NCI-H345 (cell line): Measurements from ENCODE around the gene TJAP1.
"Not testable (repeated sequence)": the region's sequence is repeated elsewhere in the genome, so short reads cannot be mapped to it uniquely, and the experiment has no call there.

ENCODE experiments used
- DNase-seq: peaks from one replicate; lab custom pipeline; 2025; lab: John Stamatoyannopoulos, UW

TJAP1 gene

DNA sequence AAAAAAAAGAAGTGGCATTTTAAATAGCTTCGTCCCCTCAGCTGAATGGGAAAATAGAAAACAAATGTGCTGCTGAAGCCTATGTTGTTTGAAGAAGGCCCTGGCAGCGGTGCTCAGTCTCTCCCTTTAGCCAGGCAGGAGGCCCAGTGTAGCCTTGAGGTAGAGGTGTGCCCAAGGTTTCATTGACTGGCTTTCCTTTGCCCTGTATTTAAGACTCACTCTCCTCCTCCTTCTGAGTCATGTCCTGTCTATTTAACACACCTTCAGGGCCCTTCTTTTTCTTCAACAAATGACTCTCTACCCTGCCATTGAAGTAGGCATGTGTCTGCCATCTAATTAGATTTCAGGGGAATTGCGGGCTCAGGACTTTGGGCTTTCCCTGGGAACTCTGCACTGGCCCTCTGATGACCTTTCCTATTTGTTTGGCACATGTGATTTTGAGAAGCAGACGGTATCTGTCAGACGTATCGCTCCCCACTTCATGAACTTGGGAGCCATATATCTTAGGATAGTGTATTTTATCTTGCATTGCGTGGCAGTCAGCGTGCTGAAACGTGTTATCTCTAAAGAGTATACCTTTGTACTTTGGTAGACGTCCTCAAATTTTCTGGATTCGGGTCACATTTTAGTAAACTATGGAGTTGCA lies 4.3 kb downstream of the TJAP1 start:
- DNase-seq = no peak

DNA sequence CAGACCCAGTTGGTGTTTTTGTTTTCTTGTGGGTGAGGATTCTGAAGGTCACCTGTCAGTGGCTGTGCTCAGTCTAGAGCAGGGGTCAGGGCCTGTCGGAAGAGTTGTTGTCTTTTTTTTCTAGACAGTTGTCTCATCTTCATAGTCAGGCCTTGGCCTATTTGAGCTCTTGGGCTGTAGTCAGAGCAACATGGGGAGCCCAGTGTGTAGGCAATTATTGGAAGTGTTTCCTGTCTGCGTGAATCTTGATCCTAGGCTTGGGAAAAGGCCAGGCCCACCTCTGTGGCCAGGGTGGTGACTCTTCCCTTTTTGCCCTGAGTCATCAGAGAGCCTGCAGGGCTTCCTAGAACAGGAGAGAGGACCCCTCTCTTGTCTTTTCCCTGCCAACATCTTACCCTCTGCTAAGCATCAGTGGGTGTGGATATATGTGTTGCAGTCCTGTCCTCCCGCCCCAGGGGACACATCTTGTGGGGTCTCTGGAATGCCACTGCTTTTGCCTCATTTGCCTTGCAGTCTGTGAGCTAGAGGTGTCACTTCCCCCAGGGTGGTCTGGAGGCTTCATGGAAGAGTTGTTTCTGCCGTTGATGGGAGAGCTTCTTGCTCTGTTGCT lies 11.4 kb downstream of the TJAP1 start:
- DNase-seq = no peak

DNA sequence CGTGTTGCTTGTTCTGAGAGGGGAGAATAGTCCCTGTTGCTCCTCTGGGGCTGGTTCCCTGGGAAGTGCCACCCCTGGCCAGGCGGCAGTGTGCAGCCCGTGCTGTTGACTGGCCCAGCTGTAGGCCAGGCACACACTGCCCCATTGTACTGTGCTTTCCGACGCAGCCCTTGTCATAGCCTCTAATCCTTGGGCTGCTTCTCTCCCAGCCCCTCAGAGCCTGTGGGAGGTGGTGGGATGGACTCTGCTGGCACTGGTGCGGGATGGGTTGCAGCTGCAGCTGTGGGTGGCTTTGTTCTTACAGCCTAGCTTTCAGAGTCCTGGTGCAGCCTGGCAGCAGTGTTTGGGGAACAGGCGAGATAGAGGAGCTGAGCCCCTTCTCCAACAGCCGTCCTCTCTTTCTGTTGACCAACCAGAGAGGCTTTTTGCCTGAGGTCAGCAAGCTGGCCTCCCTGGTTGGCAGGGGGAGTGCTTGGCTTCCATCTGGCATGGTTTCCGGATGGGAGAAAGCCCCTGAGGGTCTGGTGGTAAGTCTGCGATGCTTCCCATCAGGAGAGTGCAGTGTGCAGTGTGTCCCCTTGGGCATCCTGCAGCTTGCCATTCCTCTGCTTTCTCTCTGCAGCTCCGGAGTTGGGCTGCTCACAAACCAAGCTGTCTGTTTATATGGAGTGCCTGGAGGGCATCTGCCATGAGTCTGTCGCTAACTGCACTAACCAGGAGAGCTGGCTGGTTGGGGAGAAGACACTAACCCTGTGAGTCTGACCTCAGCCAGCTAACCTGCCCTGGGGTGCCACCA lies 12.1 kb downstream of the TJAP1 start:
- DNase-seq = no peak

DNA sequence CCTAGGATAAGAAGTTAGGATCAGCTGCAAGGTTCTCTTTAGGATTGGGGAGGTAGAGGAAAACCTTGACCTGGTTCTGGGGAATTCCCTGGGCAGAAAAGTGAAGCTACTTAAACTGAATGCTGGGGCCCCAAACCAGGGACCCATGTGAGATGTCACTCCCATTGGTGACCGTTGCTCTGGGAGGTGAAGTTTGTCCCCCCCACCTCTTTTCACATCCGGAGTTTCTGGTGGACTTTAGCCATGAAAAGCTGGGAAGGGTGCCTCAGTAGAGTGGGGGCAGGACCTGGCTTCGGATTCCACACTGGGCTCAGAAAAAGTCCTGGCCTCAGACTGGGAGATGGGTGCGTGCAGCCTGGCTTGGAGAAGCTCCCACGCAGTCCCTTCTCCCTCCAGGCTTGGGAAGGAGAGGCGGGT lies 13.2 kb downstream of the TJAP1 start:
- no peak for DNase-seq

DNA sequence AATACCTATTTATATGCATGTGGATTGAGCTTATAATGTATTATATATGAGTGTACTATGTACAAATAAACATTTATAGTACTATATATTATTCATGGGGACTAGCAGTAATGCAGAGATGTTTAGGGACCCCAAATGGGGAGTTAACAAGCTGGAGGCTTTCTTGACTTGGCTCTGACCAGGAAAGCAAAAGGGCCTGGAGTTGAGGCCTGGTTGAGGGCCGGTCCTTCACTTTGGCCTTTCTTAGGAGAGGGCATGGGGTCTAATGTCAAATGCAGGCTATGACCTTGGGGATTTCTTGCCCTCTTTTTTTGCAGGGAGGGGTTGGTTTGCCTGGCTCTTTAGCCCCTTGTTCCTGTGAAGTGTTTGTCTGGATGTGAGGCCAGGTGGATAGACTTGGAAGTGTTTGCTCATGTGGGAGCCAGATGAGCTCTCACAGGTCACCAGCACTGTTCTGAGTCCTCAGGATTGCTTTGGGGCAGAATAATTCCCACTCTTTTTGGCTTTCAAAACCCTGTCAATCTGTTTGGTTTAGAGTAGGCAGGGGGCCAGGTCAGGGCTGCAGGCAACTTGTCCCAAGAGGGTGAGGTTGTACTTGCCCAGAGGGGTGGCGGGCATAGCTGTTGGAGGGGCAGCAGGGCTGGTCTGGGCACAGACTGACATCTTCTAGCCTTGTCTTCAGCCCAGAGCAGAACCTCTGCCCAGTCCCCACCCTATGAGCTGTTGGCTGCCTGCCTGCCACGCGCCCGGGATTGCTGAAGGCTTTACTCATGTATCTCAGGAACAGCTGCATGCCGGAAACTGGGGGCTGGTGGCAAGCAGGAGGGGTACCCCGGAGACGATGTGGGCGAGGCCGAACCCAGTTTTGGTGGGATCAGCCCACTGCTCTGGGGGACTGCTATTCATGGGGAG lies 14.6 kb downstream of the TJAP1 start:
- DNase-seq = no peak

DNA sequence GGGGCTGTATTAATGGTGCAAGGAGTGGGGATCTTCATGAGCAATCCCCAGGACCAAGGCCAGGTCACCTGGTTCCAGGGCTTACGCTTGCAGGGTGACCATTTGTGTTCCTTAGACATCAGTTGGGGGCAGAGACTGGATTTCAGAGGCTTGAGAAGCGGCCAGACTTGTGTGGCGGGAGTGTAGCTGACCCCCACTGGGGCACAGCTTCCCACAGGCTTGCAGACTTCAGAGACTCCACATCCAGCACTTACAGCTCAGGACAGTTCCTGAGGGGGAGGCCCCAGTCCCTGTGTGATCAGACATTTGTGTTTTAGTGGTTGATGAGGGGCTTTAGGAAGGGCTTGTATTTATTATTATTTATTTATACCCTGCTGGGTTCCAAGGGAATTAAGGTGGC lies 15.3 kb downstream of the TJAP1 start:
- no peak for DNase-seq

DNA sequence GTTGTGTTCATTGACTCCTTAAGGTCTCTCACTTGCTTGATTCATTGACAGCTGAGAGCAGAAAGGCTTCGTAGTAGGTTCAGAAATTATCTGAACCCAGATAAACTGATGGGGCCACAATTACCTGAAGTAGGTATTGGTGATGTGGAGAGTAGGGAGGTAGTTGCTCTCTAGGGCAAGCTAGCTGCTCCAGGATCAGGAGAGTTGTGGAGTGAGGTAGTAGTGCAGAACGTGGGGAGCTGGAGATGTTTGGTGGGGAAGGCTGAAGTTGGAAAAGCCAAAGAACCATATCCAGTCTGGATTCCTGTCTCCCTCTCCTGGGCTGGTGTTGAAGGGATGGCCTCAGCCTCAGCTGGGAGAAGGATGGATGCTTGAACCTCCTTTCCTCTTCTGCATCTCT lies 15.9 kb downstream of the TJAP1 start:
- no peak for DNase-seq

DNA sequence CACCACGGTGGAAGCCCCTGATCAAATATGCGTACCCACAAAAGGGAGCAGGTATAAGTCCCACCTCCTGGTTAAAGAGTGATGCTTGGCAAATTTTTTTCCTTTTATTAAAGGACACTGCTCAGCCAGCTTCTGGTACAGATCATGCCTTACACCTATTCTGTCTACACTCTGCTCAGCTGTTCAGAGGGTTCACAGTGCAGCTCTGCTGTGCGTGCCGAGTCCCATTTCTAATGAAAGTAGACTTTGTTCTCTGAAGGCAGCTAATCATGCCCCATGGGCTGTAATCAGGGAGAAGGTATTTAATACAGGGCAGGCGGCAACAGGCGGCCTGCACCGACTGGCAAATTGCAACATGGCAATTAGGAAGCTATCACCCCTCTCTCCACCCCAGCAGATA lies 16.5 kb downstream of the TJAP1 start:
- DNase-seq = no peak

DNA sequence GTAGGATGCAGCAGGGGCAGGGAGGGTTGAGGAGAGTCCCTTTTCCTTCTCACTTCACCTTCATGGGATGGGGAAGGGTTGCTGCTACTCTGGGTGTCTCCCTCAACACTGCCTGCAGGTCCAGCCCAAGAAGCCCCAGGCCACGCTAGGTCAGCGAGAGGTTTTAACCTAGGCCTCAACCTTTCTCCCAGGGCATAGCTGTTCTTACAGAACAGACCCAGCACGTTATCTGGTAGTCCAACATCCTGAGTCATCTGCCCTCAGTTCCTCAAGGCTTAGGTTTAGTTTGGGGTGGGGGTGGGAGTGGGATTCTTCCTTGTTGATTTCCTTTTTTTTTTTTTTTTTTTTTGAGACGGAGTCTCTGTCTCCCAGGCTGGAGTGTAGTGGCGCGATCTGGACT lies 17.0 kb downstream of the TJAP1 start:
- no peak for DNase-seq

DNA sequence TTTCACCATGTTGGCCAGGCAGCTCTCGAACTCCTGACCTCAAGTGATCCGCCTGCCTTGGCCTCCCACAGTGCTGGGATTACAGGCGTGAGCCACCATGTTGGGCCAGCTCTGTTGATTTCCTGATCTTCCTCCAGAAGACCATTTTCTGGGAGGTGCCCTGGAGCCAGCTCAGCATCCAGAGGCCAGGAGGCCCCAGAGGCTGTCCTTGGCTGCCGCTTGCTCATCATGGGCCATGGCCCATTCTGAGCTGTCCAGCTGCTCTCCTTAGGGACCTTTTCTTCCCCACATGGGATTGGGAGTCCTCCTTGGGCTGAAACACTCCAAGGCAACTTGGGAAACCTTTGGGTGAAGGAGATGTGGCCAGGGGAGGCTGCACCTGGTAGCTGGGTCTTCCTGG lies 17.4 kb downstream of the TJAP1 start:
- no peak for DNase-seq

DNA sequence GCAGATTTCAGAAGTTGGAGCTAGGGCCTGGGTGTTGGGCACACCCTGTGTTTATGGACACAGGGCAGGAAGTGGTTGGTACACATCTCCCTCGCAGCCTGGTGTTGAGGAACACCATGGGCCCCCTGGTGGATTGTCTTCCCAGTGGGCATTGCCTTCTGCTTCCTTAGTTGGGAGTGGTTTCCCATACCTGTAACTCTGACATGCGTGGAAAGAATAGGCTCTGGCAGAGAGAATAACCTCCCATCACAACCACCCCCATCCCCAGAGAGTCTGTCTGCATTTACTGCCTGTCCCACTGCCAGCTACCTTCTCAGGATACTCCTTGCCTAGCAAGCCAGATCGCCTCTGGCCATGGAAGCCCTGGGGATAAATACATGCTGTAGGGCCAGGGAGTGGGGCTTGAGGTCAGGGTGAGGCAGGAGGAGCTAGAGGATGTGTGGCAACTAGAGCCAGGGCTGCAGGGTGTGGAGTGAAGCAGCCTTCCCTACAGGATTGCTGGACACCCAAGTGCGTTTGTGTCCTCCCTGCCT lies 18.1 kb downstream of the TJAP1 start:
- DNase-seq = no peak

DNA sequence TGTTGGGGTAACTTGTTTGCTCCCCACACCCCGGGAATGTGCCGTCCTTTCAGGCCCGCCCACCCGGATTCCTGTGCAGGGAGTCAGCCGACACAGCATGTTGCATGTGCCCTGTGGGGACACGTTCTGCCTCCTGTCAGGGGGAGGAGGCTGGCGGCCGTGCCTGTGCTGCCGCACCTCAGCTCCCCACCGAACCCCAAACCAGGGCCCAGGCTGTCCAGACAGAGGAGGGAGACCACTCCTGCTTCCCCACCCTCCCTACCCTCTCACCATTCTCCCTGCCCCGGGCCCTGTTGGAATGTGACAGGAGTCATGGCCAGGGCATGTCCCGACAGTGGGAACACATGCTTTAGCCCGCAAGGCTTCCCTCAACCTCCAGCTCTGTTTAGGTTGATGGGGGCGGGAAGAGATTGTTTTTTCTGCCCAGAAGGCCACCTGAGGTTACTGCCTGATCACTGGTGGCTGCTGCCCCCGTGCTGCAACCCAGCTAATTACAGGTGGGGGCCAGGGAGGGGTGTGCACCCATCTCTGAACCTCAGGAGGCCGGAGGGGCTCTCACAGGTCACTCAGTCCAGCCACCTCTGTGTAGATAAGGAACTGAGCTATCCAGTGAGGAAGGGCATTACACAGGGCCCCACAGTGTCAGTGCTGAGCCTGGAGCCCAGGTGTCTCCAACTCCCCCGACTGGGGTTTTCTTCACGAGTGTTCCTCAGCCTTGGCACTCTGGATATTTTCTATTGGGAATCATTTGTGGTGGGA lies 19.2 kb downstream of the TJAP1 start:
- DNase-seq = no peak

DNA sequence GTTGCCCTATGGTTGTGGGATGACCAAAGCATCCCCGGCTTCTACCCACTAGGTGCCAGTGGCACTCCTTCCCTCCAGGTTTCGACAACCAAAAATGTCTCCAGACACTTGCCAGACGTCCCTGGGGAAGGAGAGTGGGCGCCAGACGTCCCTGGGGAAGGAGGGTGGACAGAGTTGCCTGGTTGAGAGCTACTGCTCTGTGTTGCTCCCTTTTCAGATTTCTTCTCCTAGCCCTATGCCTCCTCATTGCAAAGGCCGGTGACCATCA lies 19.7 kb downstream of the TJAP1 start:
- DNase-seq = no peak

DNA sequence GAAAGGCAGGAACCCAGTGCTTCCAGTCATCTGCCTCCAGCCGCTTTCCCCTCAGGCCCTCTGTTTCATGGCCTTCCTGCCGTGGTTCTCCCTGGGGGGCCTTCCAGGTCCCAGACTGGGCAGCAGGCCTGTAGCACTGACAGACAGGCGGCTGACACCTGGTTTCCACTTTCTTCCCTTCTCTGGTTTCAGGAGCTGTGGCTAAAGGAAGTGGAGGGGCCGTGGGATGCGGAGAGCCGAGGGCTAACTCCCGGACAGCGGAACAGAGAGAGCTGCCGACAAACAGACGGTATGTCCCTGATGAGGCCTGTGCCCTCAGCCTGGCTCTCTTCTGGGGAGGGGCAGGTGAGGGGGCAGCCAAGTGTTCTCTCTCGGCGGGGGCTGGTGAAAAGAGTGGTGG lies 20.3 kb downstream of the TJAP1 start:
- no peak for DNase-seq

DNA sequence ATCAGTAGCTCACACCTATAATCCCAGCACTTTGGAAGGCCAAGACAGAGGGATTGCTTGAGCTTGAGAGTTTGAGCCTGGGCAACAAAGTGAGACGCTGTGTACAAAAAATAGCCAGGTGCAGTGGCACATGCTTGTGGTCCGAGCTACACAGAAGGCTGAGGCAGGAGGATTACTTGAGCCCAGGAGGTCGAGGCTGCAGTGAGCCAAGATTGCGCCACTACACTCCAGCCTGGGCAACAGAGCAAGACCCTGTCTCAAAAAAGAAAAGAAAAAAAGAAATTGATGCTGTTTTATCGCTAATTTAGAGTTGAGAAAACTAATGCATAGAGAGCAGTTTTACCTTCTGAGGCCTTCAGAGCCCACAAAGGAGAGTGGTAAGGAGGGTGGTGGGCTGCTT lies 20.9 kb downstream of the TJAP1 start:
- DNase-seq = not testable (repeated sequence)

DNA sequence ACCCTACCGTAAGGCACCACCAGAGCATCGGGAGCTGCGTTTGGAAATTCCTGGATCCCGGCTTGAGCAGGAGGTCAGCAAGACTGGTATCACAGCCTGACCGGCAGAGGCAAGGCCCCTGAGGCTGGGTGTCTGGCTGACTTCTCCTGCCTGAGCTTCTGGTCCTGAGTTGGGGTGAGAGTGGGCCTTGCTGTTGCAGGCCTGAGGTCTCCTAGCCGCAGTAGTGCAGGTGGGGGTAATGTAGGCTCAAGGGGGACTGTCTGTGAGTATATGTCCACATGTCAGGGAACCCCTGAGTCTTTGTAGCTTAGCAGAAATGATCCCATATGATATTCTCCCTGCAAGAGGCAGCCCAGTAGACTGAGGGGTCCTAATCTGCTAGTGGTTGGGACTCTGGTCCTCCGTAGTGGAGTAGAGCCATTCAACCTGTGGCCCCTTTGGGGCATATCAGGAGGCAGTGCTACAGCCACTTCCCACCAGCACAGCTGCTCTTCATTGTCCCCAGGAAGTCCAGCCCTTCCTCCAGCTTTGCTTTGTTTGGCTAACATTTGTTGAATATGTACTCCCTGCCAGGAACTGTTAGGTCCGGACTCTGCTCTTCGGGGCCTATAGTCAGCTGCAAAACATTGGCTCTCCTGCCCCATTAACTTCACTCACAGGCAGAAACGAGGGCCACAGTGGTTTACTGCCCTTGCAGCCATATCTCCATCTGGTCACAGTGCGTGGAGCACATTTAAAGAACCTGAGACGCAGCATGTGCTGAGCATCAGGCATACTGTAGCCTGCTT lies 21.9 kb downstream of the TJAP1 start:
- no peak for DNase-seq

DNA sequence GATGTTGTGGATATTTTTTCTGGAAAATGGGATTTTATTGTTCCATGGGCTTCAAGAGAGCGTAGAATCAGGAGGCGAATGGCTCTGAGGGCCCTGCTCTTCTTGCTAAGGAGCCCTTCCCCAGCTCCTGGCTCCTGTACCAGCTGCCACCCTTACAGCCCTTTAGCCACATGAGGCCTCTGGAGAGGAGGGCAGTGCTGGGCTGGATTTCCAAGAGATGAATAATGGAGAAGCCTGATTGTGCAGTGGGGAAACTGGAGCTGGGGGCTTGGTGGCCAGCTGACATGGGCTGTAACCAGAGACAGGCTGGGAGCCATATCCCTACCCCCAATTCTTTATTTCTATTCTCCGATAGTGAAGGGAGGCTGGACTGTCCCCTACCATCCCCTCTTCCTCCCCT lies 23.6 kb downstream of the TJAP1 start:
- DNase-seq = no peak

DNA sequence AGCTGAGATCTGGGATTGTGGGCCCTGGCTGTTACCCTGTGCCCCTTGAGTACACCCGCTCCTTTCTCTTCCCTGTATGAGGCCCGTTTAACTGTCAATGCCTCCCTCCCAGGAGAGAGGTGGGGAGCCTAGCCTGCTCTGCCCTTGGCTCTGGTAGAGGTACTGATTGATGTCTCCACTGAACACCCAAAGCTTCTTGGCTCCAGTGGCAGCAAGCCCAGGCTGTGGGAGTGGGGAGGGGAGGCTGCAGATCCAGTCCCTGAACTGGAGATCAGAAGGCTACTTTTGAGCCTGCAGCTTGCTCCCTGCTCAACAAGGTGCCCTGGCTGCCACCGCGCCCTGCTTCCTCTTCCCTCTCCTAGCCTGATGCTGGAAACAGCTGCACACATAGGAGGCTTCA lies 25.3 kb downstream of the TJAP1 start:
- DNase-seq = no peak

DNA sequence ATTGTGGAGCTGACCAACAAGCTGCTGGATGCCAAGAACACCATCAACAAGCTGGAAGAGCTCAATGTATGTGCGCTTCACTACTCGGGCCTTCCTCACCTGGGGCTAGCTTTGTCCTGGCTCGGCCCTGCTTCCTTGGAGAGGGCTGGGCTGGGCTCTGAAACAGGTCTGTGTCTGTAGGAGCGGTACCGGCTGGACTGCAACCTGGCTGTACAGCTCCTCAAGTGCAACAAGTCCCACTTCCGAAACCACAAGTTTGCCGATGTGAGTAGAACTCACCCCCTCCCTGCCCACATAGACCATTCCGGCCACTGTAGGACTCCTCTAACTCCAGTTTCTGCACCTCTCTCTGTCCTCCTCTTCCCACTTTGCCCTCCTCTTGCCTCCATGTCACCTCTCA lies 26.1 kb downstream of the TJAP1 start:
- DNase-seq = no peak

DNA sequence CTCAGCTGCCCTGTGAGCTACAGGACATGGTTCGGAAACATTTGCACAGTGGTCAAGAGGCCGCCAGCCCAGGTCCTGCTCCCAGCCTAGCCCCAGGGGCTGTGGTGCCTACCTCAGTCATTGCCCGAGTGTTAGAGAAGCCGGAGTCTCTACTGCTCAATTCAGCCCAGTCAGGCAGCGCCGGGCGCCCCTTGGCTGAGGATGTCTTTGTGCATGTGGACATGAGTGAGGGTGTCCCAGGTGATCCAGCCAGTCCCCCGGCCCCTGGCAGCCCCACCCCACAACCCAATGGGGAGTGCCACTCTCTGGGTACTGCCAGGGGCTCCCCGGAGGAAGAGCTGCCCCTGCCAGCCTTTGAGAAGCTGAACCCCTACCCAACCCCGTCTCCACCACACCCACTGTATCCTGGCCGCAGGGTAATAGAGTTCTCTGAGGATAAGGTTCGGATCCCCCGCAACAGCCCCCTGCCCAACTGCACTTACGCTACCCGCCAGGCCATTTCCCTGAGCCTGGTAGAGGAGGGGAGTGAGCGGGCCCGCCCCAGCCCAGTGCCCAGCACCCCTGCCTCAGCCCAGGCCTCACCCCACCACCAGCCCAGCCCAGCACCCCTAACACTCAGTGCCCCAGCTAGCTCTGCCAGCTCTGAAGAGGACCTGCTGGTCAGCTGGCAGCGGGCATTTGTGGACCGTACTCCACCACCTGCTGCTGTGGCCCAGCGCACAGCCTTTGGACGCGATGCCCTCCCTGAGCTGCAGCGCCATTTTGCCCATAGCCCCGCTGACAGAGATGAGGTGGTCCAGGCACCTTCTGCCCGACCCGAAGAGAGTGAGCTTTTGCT lies 27.6 kb downstream of the TJAP1 start:
- DNase-seq = no peak
